Activated T-helper 17 cell treated with anti-CD3 and anti-CD28 coated beads, Interleukin-2, amount 50 U/mL, for 72 hours (primary cell): ENCODE results near the gene TMEM175. TPM values are rescaled to one million over a fixed set of nuclear protein-coding genes. Genes with fewer than 3 reads are reported as not detected.
A peak's percentile ranks its signal among the peaks of the same experiment; 100 is the strongest.

ENCODE experiments used
- ATAC-seq: fragments of 150-1000 bp; cut with Tn5 transposase; replicated peaks from 2 replicates; pipeline ENCODE4 v1.10.0; 2021; ENCODE audit warnings: mild to moderate bottlenecking, moderate library complexity
- H3K27ac Mint-ChIP-seq: one replicate; pipeline ENCODE4 v1.8.0; 2022; ENCODE audit warnings: mixed read lengths
- H3K27me3 Mint-ChIP-seq: one replicate; pipeline ENCODE4 v1.8.0; 2022; ENCODE audit warnings: mixed read lengths
- H3K36me3 Mint-ChIP-seq: one replicate; pipeline ENCODE4 v1.8.0; 2022; ENCODE audit warnings: low read depth, mild to moderate bottlenecking, mixed read lengths
- H3K4me1 Mint-ChIP-seq: one replicate; pipeline ENCODE4 v1.8.0; 2022; ENCODE audit warnings: mixed read lengths
- H3K4me3 Mint-ChIP-seq: one replicate; pipeline ENCODE4 v1.8.0; 2022; ENCODE audit warnings: mild to moderate bottlenecking, mixed read lengths
- H3K9me3 Mint-ChIP-seq: one replicate; pipeline ENCODE4 v1.8.0; 2022; ENCODE audit warnings: mixed read lengths
- total RNA-seq, 2 donors: library from RNA; stranded (reverse); gene quantifications; one replicate each; pipeline ENCODE4 v1.2.3, GENCODE V29; 2022

TMEM175 gene
- total RNA-seq, 2 donors from 2014 or later = 6.5 to 10.0 TPM

DNA sequence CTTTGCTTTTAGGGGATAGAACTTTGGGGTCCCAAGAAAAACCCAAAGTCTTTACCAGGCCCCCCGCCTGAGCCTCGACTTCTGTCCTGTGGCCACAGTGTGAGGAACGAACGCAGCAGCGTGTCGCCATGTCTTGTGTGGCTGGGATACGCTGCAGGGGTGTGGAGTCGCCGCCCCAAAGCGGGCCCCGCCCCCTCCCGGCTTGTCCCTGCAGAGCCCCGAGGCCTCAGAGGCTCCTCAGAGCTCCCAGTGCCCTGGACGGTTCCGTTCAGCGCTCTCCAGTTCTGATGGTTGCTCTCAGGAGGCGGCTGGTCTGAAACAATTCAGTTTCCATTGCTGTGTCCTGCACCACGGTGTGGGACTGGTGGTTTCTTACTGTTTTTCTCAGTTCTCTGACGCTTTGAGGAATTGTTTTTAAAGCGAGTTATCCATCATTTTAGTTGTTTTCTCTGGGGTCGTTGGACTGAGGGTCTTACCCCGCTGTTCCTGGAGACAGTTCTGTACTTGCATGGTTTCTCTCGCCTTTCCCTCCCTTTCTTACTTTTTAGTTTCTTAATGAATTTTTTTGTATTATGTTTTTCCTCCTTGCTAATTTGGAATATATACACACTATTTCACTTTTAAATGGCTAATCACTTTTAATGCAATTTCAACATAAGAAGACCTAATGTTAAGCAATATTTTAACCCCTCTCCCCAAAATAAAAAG lies 53.0 kb downstream of the TMEM175 start:
- H3K4me1 Mint-ChIP-seq = no peaks in the 10 kb centered on the region
- no peak overlapping the region for H3K27ac Mint-ChIP-seq
- no peaks in the 10 kb centered on the region for H3K36me3 Mint-ChIP-seq
- peak overlapping the region; percentile 86 for H3K4me3 Mint-ChIP-seq
- peak; percentile 65 for ATAC-seq
- H3K9me3 Mint-ChIP-seq = no peaks in the 10 kb centered on the region
- no peaks in the 10 kb centered on the region for H3K27me3 Mint-ChIP-seq

DNA sequence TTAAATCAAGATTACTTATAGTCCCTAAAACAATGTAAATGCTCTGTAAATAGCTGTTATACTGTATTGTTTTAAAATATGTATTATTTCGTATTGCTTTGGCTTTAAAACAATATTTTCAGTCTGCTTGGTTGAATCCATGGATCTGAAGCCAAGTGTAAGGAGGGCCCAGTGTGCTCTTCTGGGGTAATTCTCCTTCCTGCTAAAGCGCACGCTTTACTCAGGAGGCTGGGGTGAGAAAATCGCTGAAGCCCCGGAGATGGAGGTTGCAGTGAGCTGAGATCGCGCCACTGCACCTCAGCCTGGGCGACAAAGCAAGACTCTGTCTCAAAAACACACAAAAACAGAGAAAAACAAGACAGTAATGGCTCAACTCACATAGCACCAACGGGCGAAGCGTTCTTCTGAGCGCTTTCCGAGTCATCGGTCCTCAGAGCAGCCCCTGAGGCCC lies 54.2 kb downstream of the TMEM175 start:
- peak overlapping the region; percentile 86 for H3K4me3 Mint-ChIP-seq
- no peaks in the 10 kb centered on the region for H3K27me3 Mint-ChIP-seq
- H3K36me3 Mint-ChIP-seq = no peaks in the 10 kb centered on the region
- peak overlapping the region; percentile 82 for H3K27ac Mint-ChIP-seq
- H3K9me3 Mint-ChIP-seq = no peaks in the 10 kb centered on the region
- H3K4me1 Mint-ChIP-seq = no peaks in the 10 kb centered on the region
- ATAC-seq = peak; percentile 52

DNA sequence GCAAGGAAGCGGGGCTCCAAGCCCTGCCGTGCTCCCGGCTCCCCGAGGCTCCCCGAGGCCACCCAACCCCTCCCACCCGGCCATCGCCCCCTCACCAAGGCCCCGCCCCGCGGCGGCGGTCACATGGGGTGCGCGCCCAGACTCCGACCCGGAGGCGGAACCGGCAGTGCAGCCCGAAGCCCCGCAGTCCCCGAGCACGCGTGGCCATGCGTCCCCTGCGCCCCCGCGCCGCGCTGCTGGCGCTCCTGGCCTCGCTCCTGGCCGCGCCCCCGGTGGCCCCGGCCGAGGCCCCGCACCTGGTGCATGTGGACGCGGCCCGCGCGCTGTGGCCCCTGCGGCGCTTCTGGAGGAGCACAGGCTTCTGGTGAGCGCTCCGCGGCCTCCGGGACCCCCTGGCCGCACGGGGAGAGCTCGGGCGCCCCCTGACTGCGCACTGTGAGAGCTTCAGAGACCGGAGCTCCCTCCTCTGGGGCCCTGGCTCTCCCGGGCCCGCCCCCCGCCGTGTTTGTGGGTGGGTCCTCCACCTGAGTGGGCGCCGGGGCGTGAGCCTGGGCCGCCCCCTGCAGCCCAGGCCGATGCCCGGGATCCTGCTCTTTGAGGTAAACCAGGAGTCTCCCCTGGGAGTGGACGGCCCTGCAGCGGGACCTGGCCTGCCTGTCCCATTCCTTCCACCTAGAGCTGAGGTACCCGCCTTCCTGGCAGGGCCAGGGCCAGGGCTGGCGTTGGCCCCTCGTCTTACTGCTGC lies 54.8 kb downstream of the TMEM175 start, which contains the start of gene IDUA:
TSS of gene IDUA (plus strand) at position 166 of the 745 bp plus-strand sequence. CDS start at position 207, 41 bp downstream.
- Mint-ChIP-seq H3K4me3 (peak within 1 kb of the TSS; percentile 86), H3K27ac (peak within 1 kb of the TSS; percentile 82), H3K9me3 (no peaks in the 10 kb centered on the region), H3K27me3 (no peaks in the 10 kb centered on the region), H3K36me3 (no peaks in the 10 kb centered on the region), H3K4me1 (no peaks in the 10 kb centered on the region)
- ATAC-seq = peak; percentile 94

DNA sequence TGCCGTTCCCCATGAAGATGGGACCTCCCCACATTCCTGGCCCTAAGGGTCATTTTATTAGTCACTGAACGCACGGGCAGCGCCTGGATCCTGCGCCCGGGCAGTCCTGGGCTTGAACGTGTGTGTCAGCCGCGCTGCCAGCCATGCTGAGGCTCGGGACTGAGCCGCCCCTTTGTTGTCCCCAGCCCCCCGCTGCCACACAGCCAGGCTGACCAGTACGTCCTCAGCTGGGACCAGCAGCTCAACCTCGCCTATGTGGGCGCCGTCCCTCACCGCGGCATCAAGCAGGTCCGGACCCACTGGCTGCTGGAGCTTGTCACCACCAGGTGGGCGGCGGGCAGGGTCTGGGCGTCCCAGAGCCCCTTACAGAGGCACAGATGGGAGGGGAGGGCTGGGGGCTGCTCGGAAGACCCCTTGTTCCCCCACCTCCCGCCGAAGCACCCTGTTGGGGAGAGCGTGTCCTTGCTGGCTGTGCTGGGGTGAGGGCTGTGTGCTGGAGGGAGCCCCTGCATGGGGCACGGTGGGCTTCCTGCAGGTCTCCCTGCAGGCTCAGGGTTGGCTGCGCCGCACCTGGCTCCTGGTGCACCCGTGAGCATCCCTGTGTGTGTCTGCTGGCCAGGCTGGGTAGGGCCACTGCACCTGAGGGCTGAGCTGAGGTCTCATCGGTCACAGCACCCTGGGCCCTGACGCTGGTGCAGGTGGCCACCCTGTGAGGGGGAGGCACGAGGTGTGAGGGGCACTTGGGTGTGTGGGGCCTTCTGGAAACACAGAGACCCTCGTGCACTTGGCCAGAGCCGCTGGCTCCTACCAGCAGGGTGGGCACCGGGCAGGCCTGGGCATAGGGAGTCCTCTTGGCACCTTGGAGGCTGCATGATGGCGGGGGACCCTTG lies 55.6 kb downstream of the TMEM175 start:
- Mint-ChIP-seq H3K36me3 (no peaks in the 10 kb centered on the region), H3K4me3 (peak overlapping the region; percentile 78)

DNA sequence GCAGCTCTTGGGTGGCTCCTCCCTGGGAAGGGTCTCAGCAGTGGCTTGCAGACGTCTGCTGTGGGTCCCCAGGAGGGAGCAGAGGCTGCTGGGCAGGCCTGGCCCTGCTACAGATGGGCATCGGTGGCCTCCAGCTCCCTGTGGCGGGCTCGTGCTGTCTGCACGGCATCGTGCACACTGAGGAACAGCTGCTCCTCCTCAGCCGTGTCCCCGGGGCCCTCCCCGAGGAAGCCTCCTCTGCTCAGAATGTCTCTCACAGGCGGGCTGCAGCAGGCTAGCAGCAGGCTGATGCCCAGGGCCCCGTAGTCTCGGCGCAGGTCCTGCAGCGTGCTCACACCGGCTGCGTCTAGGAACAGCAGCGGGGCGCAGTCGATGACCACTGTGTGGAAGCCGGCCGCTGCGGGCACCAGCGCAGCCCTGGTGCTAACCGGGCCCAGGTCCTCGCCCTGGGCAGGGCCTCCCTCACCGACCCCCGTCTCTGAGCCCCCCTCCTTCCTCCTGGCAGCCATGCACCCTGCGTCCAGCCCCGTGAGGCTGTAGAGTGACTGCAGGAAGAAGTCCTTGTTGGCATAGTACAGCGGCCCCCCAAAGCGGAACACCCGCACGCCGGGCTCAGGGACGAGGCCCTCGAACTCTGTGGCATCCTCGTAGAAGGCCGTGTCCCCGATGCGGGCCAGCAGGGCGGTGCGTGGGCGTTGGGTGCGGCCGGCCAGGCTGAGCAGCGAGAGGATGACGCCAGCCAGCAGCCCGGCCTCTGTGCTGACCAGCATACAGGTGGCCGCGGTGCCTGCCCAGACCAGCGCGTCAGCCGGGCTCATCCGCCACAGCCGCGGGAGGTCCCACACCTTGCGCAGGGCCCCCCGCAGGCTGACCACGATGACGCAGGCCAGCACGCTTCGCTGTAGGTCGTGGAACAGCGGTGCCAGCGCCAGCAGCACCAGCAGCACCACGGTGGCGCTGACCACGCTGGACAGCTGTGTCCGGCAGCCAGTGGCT lies 56.8 kb downstream of the TMEM175 start:
- Mint-ChIP-seq H3K27ac (no peak overlapping the region), H3K4me1 (no peaks in the 10 kb centered on the region), H3K27me3 (no peaks in the 10 kb centered on the region), H3K9me3 (no peaks in the 10 kb centered on the region), H3K36me3 (no peaks in the 10 kb centered on the region), H3K4me3 (no peak overlapping the region)
- no peak for ATAC-seq

More for the DNA sequence above, 55.6 kb downstream of the TMEM175 start:
- no peak for ATAC-seq
- Mint-ChIP-seq H3K27me3 (no peaks in the 10 kb centered on the region), H3K27ac (no peak overlapping the region), H3K9me3 (no peaks in the 10 kb centered on the region), H3K4me1 (no peaks in the 10 kb centered on the region)

DNA sequence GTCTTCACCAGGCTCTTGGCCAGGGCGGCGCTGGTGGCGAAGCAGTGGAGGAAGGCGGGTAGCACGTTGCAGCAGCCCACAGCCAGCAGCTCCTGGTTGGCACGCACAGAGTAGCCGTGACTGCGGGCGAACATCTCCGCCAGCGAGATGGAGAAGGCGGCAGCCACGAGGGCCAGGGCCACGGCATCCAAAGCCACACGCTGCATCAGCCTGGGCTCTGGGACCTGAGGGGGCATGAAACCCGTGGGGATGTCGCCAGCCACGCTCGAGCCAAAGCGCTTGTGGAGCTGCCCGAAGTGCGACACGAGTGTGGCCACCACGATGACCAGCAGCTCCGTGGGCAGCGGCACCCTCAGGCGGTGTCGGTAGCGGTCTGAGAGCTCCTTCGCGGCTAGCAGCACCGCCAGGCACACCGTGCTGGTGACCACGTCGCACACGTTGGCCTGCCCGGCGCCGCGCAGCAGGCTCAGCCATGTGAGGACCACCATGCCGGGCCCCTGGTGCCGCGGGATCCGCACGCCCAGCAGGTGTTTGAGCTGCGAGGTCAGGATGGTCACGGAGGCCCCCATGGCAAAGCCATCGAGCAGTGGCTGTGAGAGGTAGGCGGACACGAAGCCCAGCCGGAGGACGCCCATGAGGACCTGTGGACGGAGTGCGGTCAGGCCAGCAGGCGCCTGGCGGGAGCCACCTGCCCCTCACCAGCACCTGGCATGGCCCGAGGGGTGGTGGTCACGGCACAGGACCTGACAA lies 57.6 kb downstream of the TMEM175 start:
- no peaks in the 10 kb centered on the region for H3K4me1 Mint-ChIP-seq
- no peak for ATAC-seq
- H3K36me3 Mint-ChIP-seq = no peaks in the 10 kb centered on the region
- H3K27me3 Mint-ChIP-seq = no peaks in the 10 kb centered on the region
- H3K4me3 Mint-ChIP-seq = no peak overlapping the region
- H3K27ac Mint-ChIP-seq = no peak overlapping the region
- H3K9me3 Mint-ChIP-seq = no peaks in the 10 kb centered on the region

DNA sequence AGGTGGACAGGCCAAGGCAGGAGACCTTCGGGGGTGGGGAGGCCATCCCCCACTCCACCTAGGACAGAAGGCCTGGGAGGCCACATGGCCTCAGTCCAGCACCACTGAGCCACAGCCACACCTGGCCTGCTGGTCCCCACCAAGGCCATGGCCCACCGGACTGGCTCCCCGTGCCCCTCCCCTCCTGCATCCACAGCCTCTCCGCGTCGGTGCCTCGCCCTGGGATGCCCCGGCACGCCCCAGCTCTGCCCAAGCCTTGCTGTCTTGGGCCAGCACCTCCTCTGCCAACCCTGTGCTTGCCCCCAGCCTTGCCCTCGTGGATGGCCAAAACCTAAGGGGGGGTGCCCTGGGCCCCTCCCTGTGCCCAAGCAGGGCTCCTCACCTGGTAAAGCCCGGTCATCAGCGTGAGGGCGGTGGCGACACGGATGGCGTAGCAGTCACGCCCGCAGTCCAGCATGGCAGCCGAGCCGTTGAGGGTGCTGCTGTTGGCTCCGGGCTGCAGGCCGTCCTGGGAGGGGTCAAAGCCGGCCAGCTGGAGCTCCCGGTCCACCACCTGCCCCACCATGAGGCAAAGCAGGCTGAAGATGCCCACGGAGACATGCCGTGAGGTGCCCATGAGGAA lies 58.6 kb downstream of the TMEM175 start:
- H3K4me1 Mint-ChIP-seq = no peaks in the 10 kb centered on the region
- no peaks in the 10 kb centered on the region for H3K36me3 Mint-ChIP-seq
- H3K9me3 Mint-ChIP-seq = no peaks in the 10 kb centered on the region
- H3K27ac Mint-ChIP-seq = no peak overlapping the region
- H3K4me3 Mint-ChIP-seq = no peak overlapping the region
- H3K27me3 Mint-ChIP-seq = no peaks in the 10 kb centered on the region
- ATAC-seq = no peak

DNA sequence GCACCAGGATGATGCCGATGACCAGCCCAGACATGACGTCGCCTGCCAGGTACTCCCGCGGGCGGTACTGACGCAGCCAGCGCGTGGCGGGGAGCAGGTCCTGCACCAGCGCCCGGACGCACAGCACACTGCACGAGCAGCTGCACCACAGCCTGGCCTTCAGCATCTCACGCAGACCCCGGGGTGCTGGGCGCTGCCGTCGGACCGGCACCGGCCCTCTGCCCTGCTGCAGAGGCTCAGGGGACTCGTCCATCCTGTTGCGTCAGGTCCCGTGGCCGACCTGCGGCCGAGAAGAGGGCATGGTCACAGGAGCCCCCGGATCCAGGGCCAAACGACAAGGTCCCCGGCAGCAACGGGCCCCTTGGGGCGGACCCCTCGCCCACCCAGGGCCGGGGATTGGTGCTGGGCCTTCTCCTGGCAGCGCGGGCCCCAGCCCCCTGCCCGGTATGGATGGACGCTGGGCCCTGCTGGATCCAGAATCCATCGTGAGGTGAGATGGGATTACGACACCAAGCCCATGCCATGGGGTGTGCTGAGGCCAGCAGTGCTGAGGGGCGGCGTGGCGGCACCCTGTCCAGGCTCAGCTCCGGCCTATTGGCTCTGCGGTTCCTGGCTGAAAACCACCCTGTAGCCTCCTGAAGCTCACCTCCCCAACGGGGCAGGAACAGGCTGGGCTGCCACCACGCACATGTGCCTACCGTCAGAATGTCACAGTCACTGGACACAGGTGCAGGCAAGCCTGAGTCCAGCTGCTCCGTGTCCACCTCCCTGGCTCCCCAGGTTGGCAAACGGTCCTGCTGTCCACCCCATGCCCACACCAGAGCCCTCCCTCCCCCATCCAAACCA lies 59.4 kb downstream of the TMEM175 start:
- H3K4me1 Mint-ChIP-seq = no peaks in the 10 kb centered on the region
- no peaks in the 10 kb centered on the region for H3K27me3 Mint-ChIP-seq
- no peak for ATAC-seq
- no peak overlapping the region for H3K4me3 Mint-ChIP-seq
- no peaks in the 10 kb centered on the region for H3K36me3 Mint-ChIP-seq
- H3K27ac Mint-ChIP-seq = no peak overlapping the region
- H3K9me3 Mint-ChIP-seq = no peaks in the 10 kb centered on the region

DNA sequence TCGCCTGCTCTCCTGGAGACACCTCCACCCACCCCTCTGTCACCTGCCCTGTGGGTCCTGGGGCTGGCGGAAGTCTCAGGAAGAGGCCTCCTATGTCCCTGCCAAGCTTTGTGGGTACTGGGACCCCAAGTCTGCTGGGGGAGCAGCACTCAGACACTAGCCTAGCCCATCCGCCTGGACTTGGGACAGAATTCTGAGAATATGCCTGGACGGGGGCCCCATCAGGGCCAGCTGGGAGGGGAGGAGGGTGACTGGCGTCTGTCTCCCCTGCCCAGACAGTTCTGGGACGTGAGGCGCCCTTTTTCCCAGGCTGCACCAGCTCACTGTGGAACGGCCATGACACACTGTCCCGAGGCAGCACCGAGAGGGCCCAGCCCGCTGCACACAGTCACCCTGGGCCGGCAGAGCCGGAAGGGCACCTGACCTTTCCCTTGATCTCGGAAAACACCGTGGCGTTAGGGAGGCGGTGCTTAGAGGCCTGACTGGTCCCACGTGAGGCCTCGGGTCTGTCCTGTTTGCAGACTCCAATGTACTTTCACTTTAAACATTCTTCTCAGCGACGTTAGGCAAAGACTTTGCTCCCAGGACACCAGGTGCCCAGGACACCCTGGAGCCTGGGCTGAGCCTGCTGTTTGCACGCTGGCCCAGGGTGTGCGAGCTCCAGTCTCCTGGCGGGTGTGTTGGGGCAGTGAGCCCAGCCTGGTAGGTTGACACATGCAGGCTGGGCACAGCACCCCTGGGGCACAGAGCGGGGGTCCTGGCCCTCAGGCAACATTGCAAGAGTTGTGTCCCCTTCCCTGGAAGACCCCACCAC lies 60.2 kb downstream of the TMEM175 start:
- Mint-ChIP-seq H3K36me3 (no peaks in the 10 kb centered on the region), H3K27ac (no peak overlapping the region), H3K9me3 (no peaks in the 10 kb centered on the region), H3K4me3 (no peak overlapping the region), H3K4me1 (no peaks in the 10 kb centered on the region), H3K27me3 (peaks cover 3% of the 10 kb centered on the region)
- ATAC-seq = no peak

DNA sequence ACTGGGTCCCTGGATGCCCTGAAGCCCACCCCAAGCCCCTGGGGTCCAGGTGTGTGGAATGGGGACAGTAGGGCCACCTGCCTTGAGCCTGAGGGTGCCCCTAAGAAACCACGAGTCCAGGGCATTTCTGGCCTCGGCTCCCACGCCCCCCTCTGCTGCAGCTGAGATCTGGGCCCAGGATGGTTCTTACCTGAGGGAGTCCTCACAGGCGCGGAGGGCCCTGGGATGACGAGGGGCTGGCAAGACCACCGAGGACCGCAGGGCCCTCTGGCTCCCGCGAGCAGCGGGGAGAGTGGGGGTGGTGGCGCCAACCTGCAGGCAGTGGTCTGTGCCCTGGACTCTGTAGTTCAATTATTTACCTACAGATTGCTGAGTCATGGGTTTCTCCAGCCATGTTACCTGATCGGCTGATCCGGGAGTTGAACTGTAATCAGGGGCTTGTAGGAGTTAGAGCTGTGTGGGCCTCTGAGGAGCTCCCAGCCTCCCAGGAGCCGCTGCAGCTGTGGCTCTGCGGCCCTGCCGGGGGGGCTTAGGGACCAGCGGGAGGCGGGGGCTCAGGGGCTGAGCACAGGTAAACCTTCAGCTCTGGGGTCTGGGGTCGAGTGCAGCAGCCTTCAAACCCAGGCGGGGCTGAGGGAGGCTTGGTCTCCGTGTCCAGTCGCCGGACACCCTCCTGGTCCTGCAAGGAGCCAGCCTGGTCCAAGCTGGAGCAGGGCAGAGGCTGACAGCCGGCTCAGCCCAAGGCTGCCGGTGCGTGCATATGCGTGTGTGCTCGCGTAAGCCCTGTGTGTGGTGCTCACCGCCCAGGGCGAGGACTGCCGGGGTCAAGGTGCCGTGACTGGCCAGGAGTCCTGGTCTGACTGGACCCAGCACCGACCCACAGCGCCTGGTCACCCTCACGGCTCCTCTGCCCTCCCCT lies 61.1 kb downstream of the TMEM175 start, which contains the start of gene SLC26A1:
TSS of gene SLC26A1 (minus strand) at position 294 of the 919 bp plus-strand sequence. CDS start 1,701 bp downstream, outside the sequence.
- Mint-ChIP-seq H3K4me1 (no peaks in the 10 kb centered on the region), H3K4me3 (no peak within 1 kb of the TSS), H3K9me3 (no peaks in the 10 kb centered on the region), H3K36me3 (no peaks in the 10 kb centered on the region), H3K27ac (no peak within 1 kb of the TSS), H3K27me3 (peaks cover 5% of the 10 kb centered on the region)
- no peak for ATAC-seq
